Panc1 (cell line): ENCODE data around the gene CLIP4.

ENCODE experiments used
- CTCF ChIP-seq: fragments of 450-650 bp; IDR thresholded peaks from 2 replicates; pipeline ENCODE4 v1.5.1; 2017; ENCODE audit warnings: mild to moderate bottlenecking
- POLR2AphosphoS5 ChIP-seq: IDR thresholded peaks from 2 replicates; pipeline ENCODE4 v1.6.1; 2012; ENCODE audit warnings: mild to moderate bottlenecking, low read depth, low read length, moderate library complexity
- SIN3A ChIP-seq: IDR thresholded peaks from 2 replicates; pipeline ENCODE4 v1.6.1; 2012; ENCODE audit warnings: low read depth, mild to moderate bottlenecking, low read length, moderate library complexity, borderline replicate concordance; ENCODE audit not compliant: insufficient read depth

GRCh38 chr2:29164091-29164846, 49.1 kb downstream of the CLIP4 start:
- TF ChIP-seq POLR2AphosphoS5: no peak
- no peak for TF ChIP-seq SIN3A
- no peak for TF ChIP-seq CTCF
